ENCODE data around the gene NDUFA8. TPM values are rescaled to one million over a fixed set of nuclear protein-coding genes. Genes with fewer than 3 reads are reported as not detected.

NDUFA8 gene
- total RNA-seq, 4 donors from 2014 or later, result 55.7 to 83.3 (median 76.1) TPM

DNA sequence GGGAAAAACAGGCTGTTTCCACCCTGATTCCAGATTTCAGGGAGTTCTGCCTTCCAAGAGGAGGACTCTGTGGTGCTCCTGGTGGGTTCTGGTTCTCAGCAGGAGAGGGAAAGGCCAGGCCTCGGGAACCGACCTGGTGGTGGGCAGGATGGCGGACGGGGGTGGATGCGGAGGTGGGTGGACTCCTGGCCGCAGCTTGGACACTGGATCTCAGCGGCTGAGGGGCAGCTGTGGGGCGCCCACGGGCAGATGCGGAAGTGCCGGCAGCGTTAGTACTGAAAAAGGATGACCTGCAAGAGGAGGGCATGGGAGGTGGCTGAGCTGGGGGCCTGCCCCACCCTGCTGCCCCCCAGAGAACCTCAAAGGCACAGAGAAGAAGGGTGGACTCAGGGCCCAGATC, 44.9 kb upstream of the NDUFA8 start:
- intact Hi-C loops (cut with DNase I), result no loop called here
- WGBS, result 86% methylated on average over 12 of the region's 12 CpGs
- Histone ChIP-seq H3K4me3 (no peak overlapping the region), H3K27me3 (peaks cover 0 to 12% (median 0%) of the 10 kb centered on the region in 4 donors), H3K9me3 (no peaks in the 10 kb centered on the region), H3K27ac (replicated peaks in 1 of 4) (no peak overlapping the region), H3K36me3 (no peaks in the 10 kb centered on the region), H3K4me1 (no peaks in the 10 kb centered on the region)
- TF ChIP-seq POLR2A (IDR thresholded peaks at IDR 0.05; ENCODE audit: low read depth) (no peak), POLR2AphosphoS5 (IDR thresholded peaks at IDR 0.05) (no peak), EP300 (IDR thresholded peaks at IDR 0.05) (no peak)
- TF ChIP-seq, protein P1, sequence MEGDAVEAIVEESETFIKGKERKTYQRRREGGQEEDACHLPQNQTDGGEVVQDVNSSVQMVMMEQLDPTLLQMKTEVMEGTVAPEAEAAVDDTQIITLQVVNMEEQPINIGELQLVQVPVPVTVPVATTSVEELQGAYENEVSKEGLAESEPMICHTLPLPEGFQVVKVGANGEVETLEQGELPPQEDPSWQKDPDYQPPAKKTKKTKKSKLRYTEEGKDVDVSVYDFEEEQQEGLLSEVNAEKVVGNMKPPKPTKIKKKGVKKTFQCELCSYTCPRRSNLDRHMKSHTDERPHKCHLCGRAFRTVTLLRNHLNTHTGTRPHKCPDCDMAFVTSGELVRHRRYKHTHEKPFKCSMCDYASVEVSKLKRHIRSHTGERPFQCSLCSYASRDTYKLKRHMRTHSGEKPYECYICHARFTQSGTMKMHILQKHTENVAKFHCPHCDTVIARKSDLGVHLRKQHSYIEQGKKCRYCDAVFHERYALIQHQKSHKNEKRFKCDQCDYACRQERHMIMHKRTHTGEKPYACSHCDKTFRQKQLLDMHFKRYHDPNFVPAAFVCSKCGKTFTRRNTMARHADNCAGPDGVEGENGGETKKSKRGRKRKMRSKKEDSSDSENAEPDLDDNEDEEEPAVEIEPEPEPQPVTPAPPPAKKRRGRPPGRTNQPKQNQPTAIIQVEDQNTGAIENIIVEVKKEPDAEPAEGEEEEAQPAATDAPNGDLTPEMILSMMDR (IDR thresholded peaks at IDR 0.05), result no peak
- DNase-seq (ENCODE audit: extremely low spot score), result no peak

DNA sequence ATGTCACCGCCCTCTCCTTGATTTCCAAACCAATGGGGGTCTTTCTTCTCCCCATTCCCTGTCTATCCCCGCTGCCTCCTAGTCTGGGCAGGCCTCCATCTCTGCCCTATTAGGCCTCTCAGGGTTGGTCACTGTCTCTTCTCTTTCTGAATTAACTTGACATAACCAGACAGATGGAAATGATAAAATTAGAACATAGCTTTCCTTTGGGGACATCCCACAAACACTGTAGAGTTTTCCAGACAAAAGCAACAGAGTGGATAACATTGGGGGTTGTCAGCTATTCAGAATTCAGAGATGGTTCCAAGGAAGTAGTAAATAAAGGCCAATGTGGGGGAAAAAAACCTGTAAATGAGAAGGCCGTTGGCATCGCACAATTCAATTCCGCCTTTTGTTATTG, 44.5 kb upstream of the NDUFA8 start:
- H3K4me1 ChIP-seq, result no peaks in the 10 kb centered on the region
- H3K27ac ChIP-seq (replicated peaks in 1 of 4), result no peak overlapping the region
- no peaks in the 10 kb centered on the region for H3K9me3 ChIP-seq
- WGBS, result 87% methylated on average over 5 of the region's 5 CpGs
- peaks cover 0 to 10% (median 0%) of the 10 kb centered on the region in 4 donors for H3K27me3 ChIP-seq
- TF ChIP-seq, protein P1 (IDR thresholded peaks at IDR 0.05), result no peak
- no peak for TF ChIP-seq POLR2AphosphoS5 (IDR thresholded peaks at IDR 0.05)
- TF ChIP-seq EP300 (IDR thresholded peaks at IDR 0.05), result no peak
- no peak for TF ChIP-seq POLR2A (IDR thresholded peaks at IDR 0.05; ENCODE audit: low read depth)
- intact Hi-C loops (cut with DNase I), result no loop called here
- H3K36me3 ChIP-seq, result no peaks in the 10 kb centered on the region
- H3K4me3 ChIP-seq, result no peak overlapping the region
- no peak for DNase-seq (ENCODE audit: extremely low spot score)

- WGBS, result 79% methylated on average over 3 of the region's 3 CpGs
- H3K27ac ChIP-seq (replicated peaks in 1 of 4), result no peak overlapping the region
- DNase-seq (ENCODE audit: extremely low spot score), result no peak
Measured at GRCh38 chr9:122202111-122202510, 42.5 kb upstream of the NDUFA8 start.

GRCh38 chr9:122201641-122202040, 42.1 kb upstream of the NDUFA8 start:
- Histone ChIP-seq H3K4me3 (no peak overlapping the region), H3K36me3 (no peaks in the 10 kb centered on the region), H3K27ac (replicated peaks in 1 of 4) (no peak overlapping the region), H3K4me1 (no peaks in the 10 kb centered on the region), H3K27me3 (peaks cover 0 to 15% (median 0%) of the 10 kb centered on the region in 4 donors), H3K9me3 (no peaks in the 10 kb centered on the region)
- no peak for DNase-seq (ENCODE audit: extremely low spot score)
- intact Hi-C loops (cut with DNase I), result no loop called here
- no peak for TF ChIP-seq POLR2AphosphoS5 (IDR thresholded peaks at IDR 0.05)
- 100% methylated on average over 1 of the region's 1 CpG for WGBS

More at GRCh38 chr9:122202111-122202510, 42.5 kb upstream of the NDUFA8 start:
- no peak for TF ChIP-seq POLR2AphosphoS5 (IDR thresholded peaks at IDR 0.05)
- TF ChIP-seq POLR2A (IDR thresholded peaks at IDR 0.05; ENCODE audit: low read depth), result no peak
- TF ChIP-seq, protein P1 (IDR thresholded peaks at IDR 0.05), result no peak
- Histone ChIP-seq H3K4me1 (no peaks in the 10 kb centered on the region), H3K4me3 (no peak overlapping the region), H3K36me3 (no peaks in the 10 kb centered on the region), H3K9me3 (no peaks in the 10 kb centered on the region), H3K27me3 (peaks cover 0 to 19% (median 0%) of the 10 kb centered on the region in 4 donors)
- intact Hi-C loops (cut with DNase I), result no loop called here

GRCh38 chr9:122200960-122201595, 41.5 kb upstream of the NDUFA8 start:
- no peak overlapping the region for H3K27ac ChIP-seq (replicated peaks in 1 of 4)
- no peaks in the 10 kb centered on the region for H3K9me3 ChIP-seq
- H3K27me3 ChIP-seq, result peaks cover 0 to 13% (median 0%) of the 10 kb centered on the region in 4 donors
- intact Hi-C loops (cut with DNase I), result no loop called here
- H3K36me3 ChIP-seq, result no peaks in the 10 kb centered on the region
- no peak for DNase-seq (ENCODE audit: extremely low spot score)
- no peak overlapping the region for H3K4me3 ChIP-seq
- WGBS, result 89% methylated on average over 7 of the region's 7 CpGs
- no peak for TF ChIP-seq POLR2A (IDR thresholded peaks at IDR 0.05; ENCODE audit: low read depth)
- TF ChIP-seq EP300 (IDR thresholded peaks at IDR 0.05), result no peak
- no peak for TF ChIP-seq POLR2AphosphoS5 (IDR thresholded peaks at IDR 0.05)
- TF ChIP-seq, protein P1 (IDR thresholded peaks at IDR 0.05), result no peak
- no peaks in the 10 kb centered on the region for H3K4me1 ChIP-seq

Data from esophagus muscularis mucosa (tissue), 4 donors.